Upper lobe of left lung (tissue), 6 donors: Measurements from ENCODE around the gene MAST4. TPM values are rescaled to one million over a fixed set of nuclear protein-coding genes. Genes with fewer than 3 reads are reported as not detected.

Experiments used
- ATAC-seq, 2 donors: fragments of 200-7000 bp; cut with Tn5 transposase; one replicate each; pipeline ENCODE4 v1.9.1; 2022; ENCODE audit warnings: mild to moderate bottlenecking in 2 of 2, moderate library complexity in 2 of 2; ENCODE audit not compliant: low FRiP score in 2 of 2
- DNase-seq, 2 donors: peaks; one replicate each; pipeline ENCODE4 v3.0.0-alpha.2; 2019 to 2020
- H3K27ac ChIP-seq, 4 donors: fragments of 200-600 bp; sonication (generic); one replicate each; pipeline ENCODE4 v1.5.1; 2016 to 2019
- H3K27me3 ChIP-seq, 4 donors: fragments of 200-600 bp; sonication (generic); one replicate each; pipeline ENCODE4 v1.5.1; 2017 to 2019
- H3K36me3 ChIP-seq, 4 donors: fragments of 200-600 bp; sonication (generic); one replicate each; pipeline ENCODE4 v1.5.1; 2016 to 2019
- H3K4me1 ChIP-seq, 4 donors: fragments of 200-600 bp; sonication (generic); one replicate each; pipeline ENCODE4 v1.5.1; 2018 to 2019
- H3K4me3 ChIP-seq, 4 donors: fragments of 200-600 bp; sonication (generic); one replicate each; pipeline ENCODE4 v1.5.1; 2017 to 2019; ENCODE audit warnings: mild to moderate bottlenecking in 2 of 4, moderate library complexity in 1 of 4
- H3K9me3 ChIP-seq, 4 donors: fragments of 200-600 bp; sonication (generic); one replicate each; pipeline ENCODE4 v1.5.1; 2018 to 2019
- CTCF ChIP-seq, 6 experiments: fragments of 450-650 bp in 4 of 6; fragments of 200-600 bp in 2 of 6; sonication (generic) in 2 of 6; IDR thresholded peaks; one replicate each; pipeline ENCODE4 v1.5.1; 2016 to 2019; ENCODE audit warnings: antibody characterized with exemption in 6 of 6
- EP300 ChIP-seq, 4 donors: sonication (generic); formaldehyde crosslinking; IDR thresholded peaks; one replicate each; pipeline ENCODE4 v1.5.1; 2017; ENCODE audit warnings: antibody characterized with exemption in 4 of 4, control low read depth in 2 of 4
- POLR2A ChIP-seq, 4 donors: fragments of 450-650 bp; IDR thresholded peaks; one replicate each; pipeline ENCODE4 v1.5.1; 2016 to 2017; ENCODE audit warnings: antibody characterized with exemption in 4 of 4, mild to moderate bottlenecking in 2 of 4
- POLR2AphosphoS5 ChIP-seq, 2 donors: sonication (generic); formaldehyde crosslinking; IDR thresholded peaks; one replicate each; pipeline ENCODE4 v1.5.1; 2017; ENCODE audit warnings: antibody characterized with exemption in 2 of 2
- WGBS, 2 donors: methylation state at CpG; one replicate each; pipeline ENCODE4 v1.1.5; 2017 to 2018; 5-methylcytosine and 5-hydroxymethylcytosine counted together
- total RNA-seq, 6 donors: library from RNA; depleted of rRNA in 4 of 6; stranded (reverse); fragments of >200 nt in 4 of 6; gene quantifications; one replicate each; pipeline versions ENCODE4 v1.1.0 to v1.2.1, GENCODE V29; 2016 to 2021
- donor health status: DM: no; HTN: no; CAD: no; lungs with moderate emphysema.
- donor health status: DM: no; HTN: yes; CAD: no; lungs with severe emphysema.

MAST4 gene
- total RNA-seq, 6 donors from 2014 or later: 44.8 to 229 (median 66.4) TPM

GRCh38 chr5:66861402-66861801 is 265.2 kb downstream of the MAST4 start:
- DNase-seq: no peak
- Histone ChIP-seq H3K27me3 (no peaks in the 10 kb centered on the region), H3K27ac (no peak overlapping the region), H3K4me1 (peaks cover 0 to 8% (median 2%) of the 10 kb centered on the region in 4 donors), H3K9me3 (no peaks in the 10 kb centered on the region), H3K4me3 (no peak overlapping the region), H3K36me3 (no peaks in the 10 kb centered on the region)
- ATAC-seq: no peak
- 89 to 94% methylated on average over 1 of the region's 1 CpG for WGBS, 2 donors
- no peak for TF ChIP-seq EP300 (IDR thresholded peaks at IDR 0.05)
- TF ChIP-seq CTCF (IDR thresholded peaks at IDR 0.05): no peak
- TF ChIP-seq POLR2AphosphoS5 (IDR thresholded peaks at IDR 0.05): no peak
- TF ChIP-seq POLR2A (IDR thresholded peaks at IDR 0.05): no peak

- H3K4me3 ChIP-seq: no peak overlapping the region
- no peaks in the 10 kb centered on the region for H3K9me3 ChIP-seq
- 85 to 100% methylated on average over 2 of the region's 2 CpGs for WGBS, 2 donors
- no peak for TF ChIP-seq CTCF (IDR thresholded peaks at IDR 0.05)
- TF ChIP-seq POLR2A (IDR thresholded peaks at IDR 0.05): no peak
- TF ChIP-seq POLR2AphosphoS5 (IDR thresholded peaks at IDR 0.05): no peak
- no peak for TF ChIP-seq EP300 (IDR thresholded peaks at IDR 0.05)
- peaks cover 0 to 8% (median 2%) of the 10 kb centered on the region in 4 donors for H3K4me1 ChIP-seq
- DNase-seq: no peak
- H3K36me3 ChIP-seq: no peaks in the 10 kb centered on the region
- no peaks in the 10 kb centered on the region for H3K27me3 ChIP-seq
- no peak overlapping the region for H3K27ac ChIP-seq
- ATAC-seq: no peak
Measured at GRCh38 chr5:66862020-66862419, 265.8 kb downstream of the MAST4 start.

- H3K27ac ChIP-seq: no peak overlapping the region
- no peaks in the 10 kb centered on the region for H3K27me3 ChIP-seq
- H3K36me3 ChIP-seq: no peaks in the 10 kb centered on the region
- no peaks in the 10 kb centered on the region for H3K9me3 ChIP-seq
- DNase-seq (no peak), ATAC-seq (no peak)
- H3K4me3 ChIP-seq: no peak overlapping the region
- WGBS, 2 donors: 81 to 88% methylated on average over 6 of the region's 6 CpGs
- TF ChIP-seq POLR2AphosphoS5 (IDR thresholded peaks at IDR 0.05) (no peak), EP300 (IDR thresholded peaks at IDR 0.05) (no peak), CTCF (IDR thresholded peaks at IDR 0.05) (no peak), POLR2A (IDR thresholded peaks at IDR 0.05) (no peak)
- peaks cover 0 to 8% (median 5%) of the 10 kb centered on the region in 4 donors for H3K4me1 ChIP-seq
Measured at GRCh38 chr5:66863243-66864170, 267.3 kb downstream of the MAST4 start.

GRCh38 chr5:66864240-66864884 is 268.2 kb downstream of the MAST4 start:
- H3K36me3 ChIP-seq: no peaks in the 10 kb centered on the region
- peak in 4 of 6 experiments; percentile 34 to 42 (median 42) for TF ChIP-seq CTCF (IDR thresholded peaks at IDR 0.05)
- no peak for TF ChIP-seq POLR2A (IDR thresholded peaks at IDR 0.05)
- peaks cover 0 to 8% (median 5%) of the 10 kb centered on the region in 4 donors for H3K4me1 ChIP-seq
- H3K9me3 ChIP-seq: no peaks in the 10 kb centered on the region
- no peak overlapping the region for H3K4me3 ChIP-seq
- WGBS, 2 donors: 76 to 77% methylated on average over 10 of the region's 10 CpGs
- no peaks in the 10 kb centered on the region for H3K27me3 ChIP-seq
- H3K27ac ChIP-seq: no peak overlapping the region
- DNase-seq: no peak
- ATAC-seq: peak; percentile 46 to 72
